Endothelial cell of umbilical vein (primary cell): ENCODE data around the gene ACTG2. TPM values are rescaled to one million over a fixed set of nuclear protein-coding genes. Genes with fewer than 3 reads are reported as not detected.

Experiments
- BruUV-seq: library from RNA; stranded (reverse); fragments of 400-500 nt; replicated peaks from 2 replicates; lab custom pipeline; 2021; lab: Mats Ljungman, UMichigan
- CTCF ChIA-PET: fragments of 300-600, 350-600 bp; sonication (Branson Sonifier 250); formaldehyde crosslinking; loops from one replicate; lab custom pipeline; 2021; ENCODE audit warnings: antibody characterized with exemption, inconsistent platforms; lab: Charles Lee
- POLR2A ChIA-PET: fragments of 300-600, 350-600 bp; sonication (Branson Sonifier 250); formaldehyde crosslinking; loops from one replicate; lab custom pipeline; 2021; ENCODE audit warnings: antibody characterized with exemption, inconsistent platforms; lab: Charles Lee
- DNase-seq: peaks from one replicate; pipeline ENCODE4 v3.0.0-alpha.2; 2011; ENCODE audit warnings: low read depth, low spot score
- FAIRE-seq: peaks from 2 replicates; lab custom pipeline; 2011; peaks lifted over from hg19 to GRCh38; lab: Jason Lieb, UNC
- H2AFZ ChIP-seq: 2 replicates; pipeline ENCODE4 v1.6.0; 2012; ENCODE audit warnings: low read depth, low read length, control low read depth, inconsistent platforms
- H3K27ac ChIP-seq: 2 replicates; pipeline ENCODE4 v1.5.1; 2011; ENCODE audit warnings: low read depth, mild to moderate bottlenecking, control low read depth, low read length, moderate library complexity; ENCODE audit not compliant: insufficient read depth
- H3K27me3 ChIP-seq, 2 experiments: 2 replicates each; pipeline versions ENCODE4 v1.6.0 to v1.6.1; 2011; ENCODE audit warnings: low read length in 2 of 2, mixed read lengths in 1 of 2; ENCODE audit not compliant: control insufficient read depth in 2 of 2, insufficient read depth in 2 of 2
- H3K36me3 ChIP-seq, 2 experiments: 2 replicates in 1 of 2; 3 replicates in 1 of 2; pipeline ENCODE4 v1.5.1; 2011; ENCODE audit warnings: low read length in 2 of 2, mild to moderate bottlenecking in 1 of 2, moderate library complexity in 1 of 2; ENCODE audit not compliant: control insufficient read depth in 2 of 2, insufficient read depth in 2 of 2; ENCODE audit errors: extremely low read depth in 1 of 2
- H3K4me1 ChIP-seq: 3 replicates; pipeline ENCODE4 v1.5.1; 2011; ENCODE audit warnings: mild to moderate bottlenecking, low read length; ENCODE audit not compliant: control insufficient read depth, insufficient read depth; ENCODE audit errors: extremely low read depth
- H3K4me2 ChIP-seq: 2 replicates; pipeline ENCODE4 v1.6.1; 2011; ENCODE audit warnings: low read length, control low read depth, mixed read lengths; ENCODE audit not compliant: insufficient read depth
- H3K4me3 ChIP-seq, 3 experiments: fragments of 200-600 bp in 1 of 3; sonication (generic), shearing (Covaris generic) in 1 of 3; replicated peaks in 1 of 3; 2 replicates each; pipeline ENCODE4 v1.5.1; 2011 to 2016; ENCODE audit warnings: control low read depth in 3 of 3, low read length in 3 of 3, mild to moderate bottlenecking in 2 of 3, inconsistent platforms in 1 of 3, low read depth in 1 of 3, moderate library complexity in 1 of 3; ENCODE audit not compliant: insufficient read depth in 1 of 3
- H3K79me2 ChIP-seq: 2 replicates; pipeline ENCODE4 v1.6.0; 2012; ENCODE audit warnings: low read length, inconsistent platforms; ENCODE audit not compliant: control insufficient read depth, insufficient read depth
- H3K9ac ChIP-seq: replicated peaks from 2 replicates; pipeline ENCODE3; 2011; ENCODE audit warnings: low read length, control low read depth; ENCODE audit not compliant: insufficient read depth; ENCODE audit errors: extremely low read depth
- H3K9me1 ChIP-seq: replicated peaks from 3 replicates; pipeline ENCODE4 v1.6.0; 2011; ENCODE audit warnings: mild to moderate bottlenecking, low read length; ENCODE audit not compliant: control insufficient read depth, insufficient read depth; ENCODE audit errors: extremely low read depth
- H3K9me3 ChIP-seq: replicated peaks from 2 replicates; pipeline ENCODE4 v1.5.1; 2012; ENCODE audit warnings: low read length, inconsistent platforms; ENCODE audit not compliant: control insufficient read depth, insufficient read depth
- H4K20me1 ChIP-seq: replicated peaks from 2 replicates; pipeline ENCODE3; 2011; ENCODE audit warnings: mild to moderate bottlenecking, low read length; ENCODE audit not compliant: control insufficient read depth, insufficient read depth; ENCODE audit errors: extremely low read depth
- EZH2 ChIP-seq: IDR thresholded peaks from 2 replicates; pipeline ENCODE4 v1.6.1; 2012; ENCODE audit warnings: borderline replicate concordance, low read depth, mild to moderate bottlenecking, moderate library complexity, low read length, inconsistent platforms; ENCODE audit not compliant: severe bottlenecking
- FOS ChIP-seq: IDR thresholded peaks from 2 replicates; pipeline ENCODE4 v1.6.1; 2011; ENCODE audit warnings: mild to moderate bottlenecking, low read length, moderate library complexity, borderline replicate concordance; ENCODE audit not compliant: insufficient read depth
- GATA2 ChIP-seq: IDR thresholded peaks from 2 replicates; pipeline ENCODE4 v1.7.0; 2011; ENCODE audit warnings: low read depth, mild to moderate bottlenecking, moderate library complexity, mixed read lengths, low read length; ENCODE audit not compliant: insufficient read length, insufficient read depth
- JUN ChIP-seq: IDR thresholded peaks from 2 replicates; pipeline ENCODE4 v1.6.1; 2011; ENCODE audit warnings: borderline replicate concordance, low read depth; ENCODE audit not compliant: insufficient read length, insufficient read depth
- MYC ChIP-seq: IDR thresholded peaks from one replicate; pipeline ENCODE4 v1.6.1; 2011; ENCODE audit warnings: mild to moderate bottlenecking, low read depth, low read length
- POLR2A ChIP-seq: IDR thresholded peaks from 2 replicates; pipeline ENCODE4 v1.6.1; 2012; ENCODE audit warnings: low read depth, mild to moderate bottlenecking, control low read depth, low read length
- dilution Hi-C: fragments of 300-500 bp; cut with MboI; formaldehyde crosslinking; loops from one replicate; pipeline ENCODE4 v1.15.0; 2019; ENCODE audit warnings: low sequenced_read_pairs; ENCODE audit not compliant: extremely low pct_ligation_motif_present
- intact Hi-C: fragments of 100-400 bp; cut with micrococcal nuclease; formaldehyde crosslinking; loops from one replicate; pipeline ENCODE4 v1.10.0; 2022
- polyA plus RNA-seq, 4 experiments: library from polyadenylated mRNA; depleted of rRNA in 3 of 4; stranded (reverse) in 3 of 4; unstranded in 1 of 4; fragments of >200 nt; gene quantifications; 2 replicates each; pipeline versions ENCODE4 v1.2.1 to v1.2.3, GENCODE V29; 2011 to 2012; ENCODE audit warnings: missing spikeins in 1 of 4
- total RNA-seq: library from RNA; stranded (reverse); gene quantifications from 2 replicates; pipeline ENCODE4 v1.2.3, GENCODE V29; 2021
- TF ChIP-seq, protein P1 (sequence below), 2 donors: IDR thresholded peaks; 1 replicate in 1 of 2; 2 replicates in 1 of 2; pipeline ENCODE4 v1.5.1; 2011; ENCODE audit warnings: low read length in 2 of 2, mild to moderate bottlenecking in 2 of 2, moderate library complexity in 2 of 2, control low read depth in 1 of 2, inconsistent platforms in 1 of 2, low read depth in 1 of 2; ENCODE audit not compliant: insufficient read depth in 1 of 2; ENCODE audit errors: extremely low read depth in 1 of 2
- TF ChIP-seq, protein P2 (sequence below): IDR thresholded peaks from 2 replicates; pipeline ENCODE4 v1.6.1; 2011; ENCODE audit not compliant: insufficient read depth, insufficient read length

ACTG2 gene
- total and polyA plus RNA-seq, 2 donors (not counting 3 experiments of a cell fraction or from before 2014, with no cell fraction given) = not detected

DNA sequence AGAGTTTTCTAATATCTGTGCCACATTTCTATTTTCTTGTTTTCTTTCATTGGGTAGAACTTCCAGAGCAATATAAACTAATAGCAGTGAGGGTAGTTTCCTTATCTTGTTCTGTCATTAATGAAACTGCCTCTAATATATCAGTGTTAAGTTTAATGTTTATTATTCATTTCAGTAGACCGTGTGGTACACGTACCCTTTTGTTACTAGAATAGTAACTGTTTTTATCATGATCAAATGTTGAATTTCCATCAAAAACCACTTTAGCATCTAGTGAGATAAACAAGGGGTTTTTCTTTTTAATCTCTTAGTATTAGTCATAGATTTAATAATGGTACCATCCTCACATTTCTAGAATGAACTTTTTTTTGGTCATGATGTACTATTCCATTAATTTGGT, 49.9 kb downstream of the ACTG2 start:
- Histone ChIP-seq H4K20me1 (peaks cover 3% of the 10 kb centered on the region), H3K9me3 (no peaks in the 10 kb centered on the region), H3K79me2 (peaks cover 36% of the 10 kb centered on the region), H3K4me2 (no peak overlapping the region), H3K27me3 (no peaks in the 10 kb centered on the region), H3K27ac (no peak overlapping the region), H3K9me1 (no peaks in the 10 kb centered on the region), H3K4me3 (no peak overlapping the region), H3K9ac (no peak overlapping the region), H2AFZ (no peak overlapping the region), H3K36me3 (peaks cover 6 to 15% of the 10 kb centered on the region in 2 experiments), H3K4me1 (no peaks in the 10 kb centered on the region)
- DNase-seq = no peak
- intact Hi-C loops = no loop called here
- ChIA-PET POLR2A (no interaction called here), CTCF (no interaction called here)
- BruUV-seq = no TSS peak
- TF ChIP-seq MYC = no peak
- TF ChIP-seq EZH2 = no peak
- TF ChIP-seq POLR2A = no peak
- TF ChIP-seq FOS = no peak
- TF ChIP-seq, protein P1, sequence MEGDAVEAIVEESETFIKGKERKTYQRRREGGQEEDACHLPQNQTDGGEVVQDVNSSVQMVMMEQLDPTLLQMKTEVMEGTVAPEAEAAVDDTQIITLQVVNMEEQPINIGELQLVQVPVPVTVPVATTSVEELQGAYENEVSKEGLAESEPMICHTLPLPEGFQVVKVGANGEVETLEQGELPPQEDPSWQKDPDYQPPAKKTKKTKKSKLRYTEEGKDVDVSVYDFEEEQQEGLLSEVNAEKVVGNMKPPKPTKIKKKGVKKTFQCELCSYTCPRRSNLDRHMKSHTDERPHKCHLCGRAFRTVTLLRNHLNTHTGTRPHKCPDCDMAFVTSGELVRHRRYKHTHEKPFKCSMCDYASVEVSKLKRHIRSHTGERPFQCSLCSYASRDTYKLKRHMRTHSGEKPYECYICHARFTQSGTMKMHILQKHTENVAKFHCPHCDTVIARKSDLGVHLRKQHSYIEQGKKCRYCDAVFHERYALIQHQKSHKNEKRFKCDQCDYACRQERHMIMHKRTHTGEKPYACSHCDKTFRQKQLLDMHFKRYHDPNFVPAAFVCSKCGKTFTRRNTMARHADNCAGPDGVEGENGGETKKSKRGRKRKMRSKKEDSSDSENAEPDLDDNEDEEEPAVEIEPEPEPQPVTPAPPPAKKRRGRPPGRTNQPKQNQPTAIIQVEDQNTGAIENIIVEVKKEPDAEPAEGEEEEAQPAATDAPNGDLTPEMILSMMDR (IDR thresholded peaks at IDR 0.05; ENCODE audit: extremely low read depth in 1 of 2, insufficient read depth in 1 of 2, low read depth in 1 of 2, low read length in 2 of 2) = no peak
- no peak for TF ChIP-seq JUN
- TF ChIP-seq GATA2 = no peak
- TF ChIP-seq, protein P2, sequence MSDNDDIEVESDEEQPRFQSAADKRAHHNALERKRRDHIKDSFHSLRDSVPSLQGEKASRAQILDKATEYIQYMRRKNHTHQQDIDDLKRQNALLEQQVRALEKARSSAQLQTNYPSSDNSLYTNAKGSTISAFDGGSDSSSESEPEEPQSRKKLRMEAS = no peak
- FAIRE-seq = no peak
- dilution Hi-C loops = no loop called here
